Measurements from ENCODE around the gene RCSD1.

The RCSD1 gene

DNA sequence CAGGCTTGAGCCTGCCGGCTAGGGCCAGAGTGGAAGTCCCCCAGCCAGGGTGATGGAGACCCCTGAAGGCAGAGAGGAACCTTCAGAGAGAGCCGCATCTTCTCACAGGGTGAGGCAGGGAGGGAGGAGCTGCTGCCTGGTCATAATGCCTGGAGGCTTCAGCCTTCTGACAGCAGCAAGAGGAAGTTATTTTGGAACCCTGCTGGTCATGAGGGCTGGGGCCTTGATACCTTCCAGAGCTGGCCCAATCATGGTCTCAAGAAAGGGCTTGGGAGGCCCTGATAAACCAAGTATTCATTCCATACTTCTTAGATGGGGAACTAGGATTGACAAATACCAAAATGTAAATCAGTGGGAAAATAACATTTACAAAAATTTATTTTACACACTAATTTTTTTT lies 65.1 kb downstream of the RCSD1 start:
- DNase-seq: no peak

DNA sequence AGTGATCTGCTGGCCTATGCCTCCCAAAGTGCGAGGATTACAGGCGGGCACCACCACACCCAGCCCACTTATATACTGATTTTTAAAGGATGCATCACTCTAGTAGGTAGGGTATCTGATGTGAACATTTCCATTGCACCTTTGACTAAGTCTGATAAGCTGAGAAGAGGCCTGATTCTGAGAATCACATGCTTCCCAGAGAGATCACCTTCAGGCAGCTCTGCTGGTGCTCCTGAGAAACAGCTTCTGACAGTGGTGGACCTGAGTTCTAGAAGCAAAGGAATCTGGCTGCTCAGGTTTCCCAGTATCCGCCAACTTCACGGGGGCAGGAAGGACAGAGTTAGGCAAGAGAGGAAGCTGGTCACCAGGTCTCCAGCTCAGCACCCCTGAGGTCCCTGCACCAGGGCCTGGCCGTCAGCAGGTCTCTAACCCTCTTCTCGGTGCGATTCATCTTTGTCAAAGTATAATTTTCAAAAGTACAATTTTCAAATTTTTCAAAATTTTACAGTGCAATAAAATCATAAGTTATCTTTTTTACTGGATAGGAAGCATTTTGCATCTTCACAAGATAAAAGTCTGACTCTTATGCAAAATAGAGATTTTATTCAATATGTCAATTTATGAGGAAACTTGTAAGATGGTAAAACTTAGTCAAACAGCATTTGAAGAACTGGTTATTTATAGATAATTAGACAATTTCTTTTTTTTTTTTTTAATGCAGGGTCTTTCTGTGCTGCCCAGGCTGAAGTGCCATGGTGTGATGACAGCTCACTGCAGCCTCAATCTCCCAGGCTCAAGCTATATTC lies 65.9 kb downstream of the RCSD1 start:
- DNase-seq: no peak

DNA sequence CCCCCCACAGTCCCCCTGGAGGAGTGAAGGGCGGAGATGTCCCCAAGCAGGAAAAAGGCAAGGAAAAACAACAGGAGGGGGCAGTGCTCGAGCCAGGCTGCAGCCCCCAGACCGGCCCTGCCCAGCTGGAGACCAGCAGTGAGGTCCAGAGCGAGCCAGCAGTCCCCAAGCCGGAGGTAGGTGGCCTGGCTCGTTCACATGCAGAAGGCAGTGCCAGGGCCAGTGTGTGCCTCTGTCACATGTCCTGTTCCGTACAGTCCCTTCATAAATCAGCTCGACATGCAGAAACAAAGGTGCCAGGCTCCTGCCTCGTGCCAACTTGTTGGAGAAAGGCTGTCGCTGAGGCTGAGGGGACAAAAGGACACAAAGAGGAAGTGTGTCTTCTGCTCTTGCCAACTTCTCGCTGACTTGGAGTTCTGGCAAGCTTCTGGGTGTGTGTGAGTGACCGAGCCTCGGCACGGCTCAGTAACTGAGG lies 67.7 kb downstream of the RCSD1 start:
- peak; percentile 19 to 40 for DNase-seq

DNA sequence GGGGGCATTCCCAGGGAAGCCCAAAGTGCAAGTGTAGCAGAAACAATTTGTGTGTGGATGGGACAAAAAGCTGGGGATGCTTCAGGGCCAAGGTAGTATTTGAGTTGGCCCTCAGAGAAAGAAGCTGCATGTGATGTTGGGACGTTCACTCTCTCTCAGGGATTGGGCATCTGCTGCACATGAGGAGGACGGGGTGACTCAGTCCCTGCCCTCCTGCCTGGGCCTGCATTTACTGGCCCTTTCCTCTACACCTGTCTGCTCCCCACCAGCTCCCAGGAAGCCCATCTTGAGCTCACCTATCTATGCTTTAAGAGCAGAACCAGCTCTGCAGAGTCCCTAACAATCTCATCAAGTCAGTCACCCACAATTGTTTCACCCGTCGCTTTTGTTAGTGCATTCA lies 68.3 kb downstream of the RCSD1 start:
- no peak for DNase-seq

DNA sequence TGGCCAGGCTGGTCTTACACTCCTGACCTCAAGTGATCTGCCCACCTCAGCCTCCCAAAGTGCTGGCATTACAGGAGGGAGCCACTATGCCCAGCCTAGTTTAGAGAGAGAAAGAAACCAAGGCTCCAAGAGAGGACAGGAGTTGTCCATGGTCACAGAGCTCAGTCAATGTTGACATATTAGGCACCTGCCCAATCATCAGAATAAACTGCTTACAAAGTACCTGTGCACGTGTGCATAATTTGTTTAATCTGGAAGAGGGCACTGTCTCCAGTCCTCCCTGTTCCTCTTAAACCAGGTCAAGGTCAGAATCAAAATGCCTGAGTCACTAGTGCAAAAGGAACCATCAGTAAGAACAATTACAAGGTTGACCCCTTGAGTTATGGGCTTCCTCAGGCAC lies 71.5 kb downstream of the RCSD1 start:
- DNase-seq: no peak

DNA sequence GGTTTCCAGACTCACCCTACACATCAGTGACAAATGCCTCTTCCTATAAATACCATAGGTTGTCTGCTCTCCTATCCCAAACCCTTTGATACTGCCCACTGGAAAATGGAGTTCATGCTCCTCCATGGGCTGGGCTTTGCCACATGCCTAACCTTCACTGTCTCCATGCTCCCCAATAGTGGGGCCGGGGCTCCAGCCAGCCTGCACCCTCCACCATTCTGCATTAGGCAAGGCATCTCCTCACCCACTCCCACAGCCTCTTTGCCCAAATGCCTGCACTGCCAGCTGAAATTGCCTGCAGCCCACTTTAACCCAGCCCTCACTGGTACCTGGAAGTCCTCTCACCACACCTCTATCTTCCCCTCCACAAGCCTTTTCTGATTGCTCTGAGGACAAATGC lies 73.5 kb downstream of the RCSD1 start:
- DNase-seq: no peak

DNA sequence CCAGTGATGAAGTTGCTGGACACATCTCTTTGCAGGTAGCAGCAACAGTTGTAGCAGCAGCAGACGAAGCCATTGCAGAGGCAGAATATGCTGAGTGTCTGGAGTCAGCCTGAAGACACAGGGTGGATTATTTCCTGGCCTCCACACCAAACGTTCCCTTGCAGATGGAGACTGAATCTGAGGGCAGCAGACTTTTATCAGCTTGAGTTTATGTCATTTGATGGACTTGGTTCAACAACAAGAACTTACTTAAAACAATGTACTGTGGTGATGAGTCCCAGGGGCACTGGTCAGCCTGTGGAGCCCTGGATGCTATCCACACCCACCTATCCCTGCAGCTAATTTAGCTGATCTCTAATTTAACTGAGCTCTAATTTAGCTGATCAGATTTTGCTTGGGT lies 74.7 kb downstream of the RCSD1 start:
- no peak for DNase-seq

DNA sequence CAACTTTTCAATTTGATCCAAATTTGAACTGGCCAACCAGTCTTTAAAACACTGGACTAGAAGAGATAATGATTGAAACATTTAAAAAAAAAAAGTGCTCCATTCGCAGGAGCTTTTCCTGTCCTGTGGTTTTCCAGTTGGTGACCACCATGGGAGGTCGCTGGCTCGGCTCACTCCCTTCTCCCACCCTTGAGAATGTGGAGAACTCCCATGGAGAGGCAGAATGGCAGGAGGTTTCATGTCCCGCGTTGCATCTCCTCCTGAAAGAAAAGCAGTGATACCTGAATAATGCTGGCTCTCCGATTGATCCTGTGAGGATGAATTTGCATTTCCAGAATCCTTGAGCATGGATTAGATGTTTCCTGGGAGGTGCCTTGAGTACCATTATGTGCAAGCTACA lies 75.2 kb downstream of the RCSD1 start:
- DNase-seq: no peak

DNA sequence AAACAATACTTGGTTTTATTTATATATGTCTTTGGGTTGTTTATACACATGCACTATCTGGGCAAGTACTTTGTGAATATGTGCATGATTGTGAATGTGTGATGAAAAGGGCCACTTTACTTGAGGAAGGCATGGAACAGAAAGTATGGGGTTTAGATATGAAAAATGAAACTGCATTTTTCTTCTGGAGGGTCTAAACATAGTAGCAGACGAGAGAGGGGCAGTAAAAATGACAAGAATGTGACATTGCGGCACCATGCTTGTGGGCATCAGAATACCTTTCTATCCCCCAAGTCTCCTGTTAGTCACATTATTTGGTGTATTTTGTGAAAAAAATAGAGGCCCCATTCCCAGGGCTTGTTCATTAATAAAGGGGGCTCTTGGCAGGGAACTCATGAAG lies 76.3 kb downstream of the RCSD1 start:
- DNase-seq: no peak

DNA sequence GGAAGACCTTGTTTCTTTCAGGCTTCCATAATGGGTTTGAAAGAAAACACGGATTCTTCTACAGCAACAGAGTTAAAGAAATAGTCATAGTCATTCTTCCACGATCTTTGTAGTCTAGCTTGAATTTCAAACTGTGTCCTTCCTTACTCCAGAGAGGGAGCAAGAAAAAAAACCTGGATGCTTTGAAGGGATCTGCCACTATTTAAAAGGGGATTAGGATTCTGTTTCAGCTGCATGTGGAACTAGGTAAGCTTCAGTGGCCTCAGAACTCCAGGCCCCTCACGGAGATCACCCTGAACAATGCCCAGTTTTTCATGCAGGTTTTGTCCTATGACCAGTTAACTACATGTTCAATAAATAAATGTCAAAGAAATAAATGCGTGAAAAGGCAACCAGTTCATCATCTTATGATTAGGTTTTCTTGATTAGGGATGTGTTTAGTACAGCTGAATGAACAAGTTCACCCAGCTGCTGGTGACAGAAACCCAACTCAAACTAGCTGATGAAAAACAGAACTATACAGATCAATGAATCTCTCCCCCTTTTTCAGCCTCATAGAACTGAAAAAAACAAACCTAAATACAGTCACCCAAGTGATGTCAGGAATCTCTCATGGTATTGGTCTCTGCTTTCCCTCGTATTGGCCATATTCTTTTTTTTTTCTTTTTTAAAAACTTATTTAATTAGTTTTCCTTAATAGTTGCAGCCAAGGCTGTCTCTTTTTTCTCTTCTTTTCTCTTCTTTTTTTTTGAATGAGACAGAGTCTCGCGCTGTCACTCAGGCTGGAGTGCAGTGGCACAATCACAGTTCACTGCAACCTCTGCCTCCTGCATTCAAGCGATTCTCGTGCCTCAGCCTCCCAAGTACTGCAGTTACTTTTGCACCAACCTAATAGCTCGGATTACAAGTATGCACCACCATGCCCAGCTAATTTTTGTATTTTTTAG lies 77.2 kb downstream of the RCSD1 start:
- DNase-seq: no peak

DNA sequence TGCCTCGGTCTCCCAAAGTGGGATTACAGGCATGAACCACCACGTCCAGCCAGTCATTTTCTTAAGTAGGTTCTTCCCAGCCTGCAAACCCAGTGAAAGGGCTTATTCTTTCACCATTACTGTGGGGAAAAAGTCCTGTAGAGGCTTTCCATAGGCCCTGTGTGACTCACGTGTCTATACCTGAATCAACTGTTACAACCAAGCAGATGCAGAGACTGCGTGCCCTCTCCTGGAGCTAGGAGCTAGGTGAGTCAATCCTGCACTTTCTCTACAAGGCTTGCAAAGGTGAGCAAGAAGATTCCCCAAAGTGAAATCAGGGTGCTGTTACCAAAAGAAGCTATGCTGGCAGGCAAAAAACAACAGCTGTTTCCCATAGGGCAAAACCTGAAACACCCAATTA lies 77.9 kb downstream of the RCSD1 start:
- no peak for DNase-seq

DNA sequence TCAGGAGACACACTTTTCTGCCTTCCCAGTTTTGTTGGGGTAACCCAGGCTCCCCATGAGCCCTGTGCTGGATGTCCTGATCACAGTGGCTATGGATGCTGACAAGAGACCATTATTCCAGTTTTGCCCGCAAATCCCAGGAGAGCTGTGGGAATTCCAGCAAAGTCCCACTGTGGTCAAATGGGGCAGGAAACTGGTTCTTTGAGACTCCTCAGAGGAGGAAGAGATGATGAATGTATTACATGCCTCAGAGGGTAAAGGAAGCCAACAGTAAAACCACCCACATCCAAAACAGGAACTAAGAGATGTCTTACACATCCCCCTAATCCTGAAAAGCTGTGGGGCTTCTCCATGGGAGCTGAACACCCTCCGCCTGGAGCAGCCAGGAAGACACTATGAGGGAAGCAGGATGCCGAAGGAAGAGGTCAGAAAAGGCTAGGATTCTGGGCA lies 78.9 kb downstream of the RCSD1 start:
- DNase-seq: no peak

DNA sequence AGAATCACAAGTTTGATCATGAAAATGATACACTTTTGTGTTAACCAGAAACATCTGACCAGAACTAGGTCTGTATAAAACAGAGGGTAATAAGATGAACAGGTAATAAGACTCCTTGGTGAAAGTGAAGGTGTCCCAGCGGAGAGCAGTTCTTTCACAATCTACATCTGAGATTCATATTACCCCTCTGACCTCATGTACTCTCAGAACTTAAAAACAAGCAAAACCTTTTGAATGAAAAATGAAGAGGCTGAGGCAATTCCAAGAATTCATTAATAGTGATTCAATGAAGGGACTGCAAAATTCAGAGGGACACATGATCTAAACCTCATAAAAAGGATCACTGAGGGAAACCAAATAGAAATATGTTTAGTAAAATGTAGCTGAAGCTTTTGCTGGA lies 80.8 kb downstream of the RCSD1 start:
- DNase-seq: no peak

DNA sequence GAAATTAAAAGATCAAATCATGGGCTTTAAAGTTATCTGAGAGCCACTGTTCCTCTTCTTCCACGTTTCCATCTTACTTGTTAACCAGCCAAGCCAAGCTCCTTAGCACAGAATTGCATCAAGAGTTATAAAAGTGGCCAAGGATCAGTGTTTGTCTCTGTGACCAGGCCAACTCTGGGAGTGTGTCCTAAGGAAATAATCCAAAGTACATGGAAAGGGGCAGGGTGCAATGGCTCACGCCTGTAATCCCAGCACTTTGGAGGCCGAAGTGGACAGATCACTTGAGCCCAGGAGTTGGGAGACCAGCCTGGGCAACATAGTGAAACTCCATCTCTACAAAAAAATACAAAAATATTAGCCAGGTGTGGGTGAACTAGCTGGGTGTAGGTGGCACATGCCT lies 81.8 kb downstream of the RCSD1 start:
- no peak for DNase-seq

DNA sequence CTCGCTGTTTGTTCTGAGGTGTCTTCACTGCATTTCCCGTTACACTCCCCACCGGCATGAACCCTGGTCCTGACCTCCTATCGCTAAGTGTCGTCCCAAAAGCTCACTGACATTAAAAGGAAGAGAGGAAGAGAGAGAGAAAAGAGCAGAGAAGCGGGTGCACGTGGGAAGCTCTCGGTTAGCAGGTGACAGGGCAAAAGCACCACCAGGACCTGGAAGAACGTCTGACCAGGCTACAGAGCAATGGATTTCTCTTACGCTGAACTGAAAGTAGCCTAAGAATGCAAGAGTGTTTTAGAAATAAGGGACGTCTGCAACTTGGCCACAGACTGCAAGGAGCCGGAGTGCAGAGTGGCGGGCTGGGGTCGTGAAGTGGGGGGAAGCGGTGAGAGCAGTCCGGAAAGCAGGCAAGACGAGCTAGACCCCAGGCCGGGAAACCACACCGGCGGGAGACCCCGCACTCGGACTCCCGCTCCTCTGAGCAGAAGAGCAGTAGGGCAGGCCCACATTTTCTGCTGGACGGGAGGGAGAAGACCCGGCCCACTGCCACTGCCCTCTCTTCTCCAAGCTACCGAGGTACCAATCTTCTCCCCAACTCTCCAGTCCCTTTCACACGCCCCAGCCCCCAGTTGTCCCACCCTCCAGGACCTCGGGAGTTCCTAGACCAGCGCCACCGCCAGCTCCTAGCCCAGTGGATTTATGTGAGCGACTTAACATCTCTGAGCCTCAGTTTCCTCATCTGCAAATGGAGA lies 83.5 kb downstream of the RCSD1 start:
- DNase-seq: no peak

DNA sequence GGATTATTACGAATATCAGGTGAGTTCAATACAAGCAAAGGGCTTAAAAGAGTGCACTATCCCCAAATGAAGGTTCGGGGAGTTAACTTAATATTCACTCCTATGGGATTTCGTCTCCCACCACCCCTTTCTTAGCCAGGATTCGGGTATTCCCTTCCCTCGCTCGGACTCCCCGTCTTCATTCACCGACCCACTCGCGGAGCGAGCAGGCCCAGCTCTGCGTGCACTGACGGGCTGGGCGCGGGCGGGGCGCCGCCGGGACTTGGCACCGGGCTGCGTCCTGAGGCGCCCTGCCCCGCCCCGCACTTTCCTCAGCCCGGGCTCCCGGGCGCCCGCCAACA lies 84.0 kb downstream of the RCSD1 start:
- DNase-seq: peak in 1 of 2 donors; percentile 71

DNA sequence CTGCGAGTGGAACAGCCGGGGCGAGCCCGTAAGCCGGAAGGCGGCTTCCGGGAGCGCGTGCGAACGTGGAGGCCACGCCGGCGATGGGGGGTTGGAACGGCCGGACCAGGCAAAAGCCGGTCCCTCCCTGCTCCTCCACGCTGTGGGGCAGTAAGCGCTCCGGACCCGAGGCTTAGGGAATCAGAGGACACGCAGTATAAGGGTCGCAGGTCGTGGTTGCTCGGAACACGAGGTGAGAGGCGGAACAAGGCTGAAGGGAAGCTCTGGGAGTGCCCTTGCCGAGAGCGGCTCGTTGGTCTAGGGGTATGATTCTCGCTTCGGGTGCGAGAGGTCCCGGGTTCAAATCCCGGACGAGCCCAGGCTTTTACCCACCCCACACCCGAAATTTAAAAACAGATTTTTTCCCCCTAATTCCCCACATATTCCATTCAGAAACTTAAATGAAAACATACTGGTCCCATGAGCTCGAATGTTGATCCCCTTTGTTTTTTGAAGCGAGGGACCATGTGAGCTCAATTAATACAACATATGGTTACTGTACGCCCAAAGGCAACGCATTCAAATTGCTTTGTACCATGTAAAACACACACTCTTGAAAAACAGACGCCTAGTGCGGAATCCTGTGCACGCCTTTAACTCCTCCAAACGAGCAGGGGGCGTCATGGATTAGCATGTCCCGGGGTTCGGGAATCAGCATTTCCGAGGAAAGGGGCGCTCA lies 84.6 kb downstream of the RCSD1 start:
- peak; percentile 76 to 82 for DNase-seq

DNA sequence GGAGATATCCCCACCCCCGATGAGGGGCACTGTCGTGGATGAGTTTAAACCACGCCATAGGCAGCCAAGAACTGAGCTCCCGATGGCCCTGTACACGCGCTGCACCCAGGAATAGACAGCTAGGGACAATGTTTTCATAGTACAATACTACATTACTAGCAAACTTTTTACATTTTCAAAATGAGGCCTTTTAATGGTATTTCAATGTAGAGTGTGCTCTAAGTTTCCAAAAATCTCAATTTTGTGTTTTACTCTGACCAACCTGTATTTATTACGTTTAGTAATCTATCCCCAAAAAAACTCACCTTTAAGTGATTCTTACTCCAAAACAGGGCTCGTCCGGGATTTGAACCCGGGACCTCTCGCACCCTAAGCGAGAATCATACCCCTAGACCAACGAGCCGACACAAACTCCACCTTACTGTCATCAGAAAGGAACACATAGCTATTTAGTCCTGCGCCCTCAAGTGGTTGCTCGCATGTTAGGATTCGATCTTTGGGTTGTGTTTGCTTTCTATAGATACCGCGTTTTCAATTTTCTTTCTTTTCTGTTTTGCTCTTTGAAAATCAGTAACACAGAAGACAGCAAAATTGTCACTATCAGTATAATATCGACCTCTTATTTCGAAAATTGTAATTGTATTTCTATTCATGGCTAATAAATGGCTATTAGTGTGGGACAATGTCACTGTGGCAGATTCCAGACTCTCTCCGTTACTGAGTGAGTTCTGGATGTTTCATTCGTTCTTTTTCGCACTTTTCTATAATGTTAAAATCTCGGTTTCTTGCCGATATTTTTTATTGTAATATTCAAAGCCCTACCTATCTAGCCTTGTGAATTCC lies 85.3 kb downstream of the RCSD1 start:
- DNase-seq: peak; percentile 76 to 90

DNA sequence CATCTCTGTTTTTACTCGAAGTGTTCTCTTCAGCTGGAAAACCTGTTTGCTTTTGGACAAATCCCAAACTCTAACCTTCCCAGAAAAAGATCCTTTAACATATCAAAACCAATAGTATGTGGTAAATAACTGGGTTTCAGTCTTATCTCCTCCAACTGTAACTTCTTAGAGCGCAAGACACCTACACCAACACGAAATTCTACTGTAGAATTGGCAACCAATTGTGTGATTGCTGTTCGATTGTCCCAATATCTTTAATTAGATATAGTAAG lies 85.9 kb downstream of the RCSD1 start:
- DNase-seq: no peak

DNA sequence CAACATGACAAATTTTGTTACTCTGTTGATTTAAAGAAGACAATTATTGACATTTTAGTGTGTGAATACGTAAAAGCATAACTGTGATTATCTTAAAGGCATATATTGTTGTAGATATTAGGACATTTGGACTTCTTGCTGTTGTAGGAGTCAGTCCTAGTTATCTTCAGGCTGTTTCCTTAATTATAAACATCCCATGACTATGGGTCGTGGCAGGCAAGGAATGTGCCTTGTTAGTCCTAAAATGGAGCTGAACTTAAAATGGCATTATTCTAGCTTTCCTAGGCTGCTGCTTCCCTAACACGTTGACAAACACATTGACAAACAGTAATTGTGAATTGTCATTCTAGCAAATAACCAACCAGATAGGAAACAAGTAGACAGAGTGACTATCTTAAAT lies 87.3 kb downstream of the RCSD1 start:
- no peak for DNase-seq

DNA sequence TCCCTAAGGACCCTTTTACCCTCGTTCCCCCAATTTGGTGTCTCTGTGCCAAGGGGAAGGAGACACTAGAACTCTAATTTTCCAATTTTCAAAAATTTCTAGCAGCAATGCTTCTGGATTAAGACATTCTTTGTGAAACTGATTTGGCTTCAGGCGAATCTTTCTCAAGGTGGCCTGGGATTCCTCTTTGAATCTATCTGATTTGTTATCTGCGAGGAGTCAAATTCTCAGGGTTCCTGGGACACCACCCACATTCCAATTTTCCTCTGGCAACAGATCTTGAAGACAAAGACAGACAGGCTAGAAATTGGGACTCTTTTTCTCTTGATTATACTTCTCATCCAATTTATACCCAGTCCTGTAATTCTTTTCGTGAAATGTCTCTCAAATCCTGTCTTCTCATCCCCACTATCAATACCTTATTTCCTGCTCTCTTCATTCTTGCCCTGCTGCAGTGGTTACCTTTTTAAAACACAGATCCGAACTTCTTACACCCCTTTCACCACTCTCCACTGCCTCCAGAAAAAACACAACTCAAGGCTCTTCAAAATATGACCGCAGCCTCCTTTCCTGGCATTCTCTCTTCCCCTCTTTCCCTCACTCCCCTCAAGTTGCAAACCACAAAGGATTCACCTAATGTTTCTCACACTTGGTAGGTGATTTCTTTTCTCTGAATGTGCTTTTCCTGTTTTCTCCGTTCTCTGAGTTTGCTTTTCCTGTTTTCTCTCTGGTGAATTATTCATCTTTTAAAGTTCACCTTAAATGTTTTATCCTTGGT lies 89.1 kb downstream of the RCSD1 start:
- DNase-seq: no peak

Measured in hippocampal formation (tissue), 2 donors.